ENCODE measurements around the gene INSRR. TPM values are rescaled to one million over a fixed set of nuclear protein-coding genes. Genes with fewer than 3 reads are reported as not detected.

The INSRR gene
- total and polyA plus RNA-seq, 2 of the 4 experiments (the other 2 are of a cell fraction) = not detected

DNA sequence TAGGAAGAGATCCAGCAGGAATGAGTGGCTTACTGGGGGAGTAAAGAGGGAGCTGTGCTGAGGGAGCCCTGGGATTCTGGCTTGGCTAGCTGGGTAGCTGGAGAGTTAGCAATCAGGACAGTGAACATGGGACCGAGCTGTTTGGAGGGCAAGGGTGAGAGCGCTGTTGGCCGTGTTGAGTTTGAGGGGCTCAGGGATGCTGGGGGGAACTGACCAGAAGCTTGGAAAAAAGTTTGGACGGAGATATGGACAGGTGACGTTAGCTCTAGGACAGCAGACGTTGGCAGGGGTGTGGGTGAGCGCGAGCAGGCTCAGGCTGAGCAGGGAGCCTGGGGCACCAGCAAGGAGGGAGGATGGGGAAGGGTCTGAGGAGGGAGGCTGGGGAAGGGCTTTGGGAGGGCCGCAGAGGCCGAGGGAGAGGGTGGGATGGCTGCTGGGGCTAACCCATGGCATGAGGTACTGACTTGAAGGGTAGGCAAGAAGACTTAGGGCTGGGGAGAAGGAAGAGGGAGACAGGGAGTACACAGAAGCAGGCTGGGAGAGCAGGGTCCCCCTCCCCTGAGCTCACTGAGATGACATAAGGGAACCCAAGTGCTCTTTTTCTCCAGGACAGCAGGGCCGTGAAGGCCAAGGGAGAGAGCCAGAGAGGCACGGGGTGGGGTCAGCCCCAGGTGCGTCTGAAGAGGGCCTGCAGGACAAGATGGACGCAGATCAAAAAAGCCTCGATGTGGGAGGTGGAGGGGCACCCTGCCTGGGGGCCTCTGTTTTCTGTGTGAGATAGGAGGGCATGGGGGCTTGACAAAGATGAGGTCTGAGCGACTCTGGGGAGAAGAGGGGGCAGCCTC lies 50.5 kb downstream of the INSRR start:
- no peak overlapping the region for H2AK9ac ChIP-seq (replicated peaks; ENCODE audit: low read depth, low read length, poor library complexity)
- no peak overlapping the region for H3K4me2 ChIP-seq (ENCODE audit: low read depth, low read length)
- no peaks in the 10 kb centered on the region for H3K36me3 ChIP-seq (ENCODE audit: control insufficient read depth, insufficient read depth, low read length)
- no peak overlapping the region for H3K23ac ChIP-seq (ENCODE audit: low read depth, low read length)
- dilution Hi-C loops (cut with HindIII; ENCODE audit: low sequenced_read_pairs, unreplicated experiment) = no loop called here
- no peak overlapping the region for H2BK20ac ChIP-seq (ENCODE audit: low read depth, low read length)
- no peak overlapping the region for H4K5ac ChIP-seq (ENCODE audit: low read depth, low read length)
- no peak overlapping the region for H2BK120ac ChIP-seq (ENCODE audit: low read depth, low read length)
- no peak overlapping the region for H4K8ac ChIP-seq (ENCODE audit: low read depth in 2 of 2, low read length in 2 of 2)
- H2BK15ac ChIP-seq (ENCODE audit: low read depth, low read length) = no peak overlapping the region
- intact Hi-C loops (cut with micrococcal nuclease) = no loop called here
- no peak overlapping the region for H3K18ac ChIP-seq (ENCODE audit: low read depth, low read length)
- H3K56ac ChIP-seq (ENCODE audit: extremely low read depth, insufficient read depth, low read length) = no peak overlapping the region
- H3K4me1 ChIP-seq (ENCODE audit: control insufficient read depth, insufficient read depth, low read length) = peaks cover 5% of the 10 kb centered on the region; the same call in 1 of the 2 replicates
- POLR2A ChIA-PET (ENCODE audit: unreplicated experiment) = no interaction called here
- H2BK5ac ChIP-seq (ENCODE audit: low read depth, low read length, poor library complexity, severe bottlenecking) = no peak overlapping the region
- no peak overlapping the region for H4K91ac ChIP-seq (ENCODE audit: insufficient read depth, low read depth, low read length)
- 92% methylated on average over 9 of the region's 16 CpGs; no CpG with 5 or more reads in 1 of the 2 experiments for WGBS, 2 experiments (ENCODE audit: extremely low coverage in 2 of 2, insufficient read length in 1 of 2)
- no peak overlapping the region for H3K14ac ChIP-seq (replicated peaks; ENCODE audit: low read depth, low read length)
- in situ Hi-C loops (cut with MboI; ENCODE audit: low sequenced_read_pairs) = no loop called here
- no peak overlapping the region for H2AK5ac ChIP-seq (ENCODE audit: low read depth, low read length)
- no peak overlapping the region for H2AFZ ChIP-seq (replicated peaks; ENCODE audit: low read length, poor library complexity)
- no peak for DNase-seq
- no peaks in the 10 kb centered on the region for H3K79me1 ChIP-seq (ENCODE audit: low read depth in 1 of 2, low read length in 2 of 2)
- CTCF ChIA-PET = no interaction called here
- H3K27me3 ChIP-seq (ENCODE audit: control insufficient read depth, insufficient read depth, low read length) = peaks cover 36% of the 10 kb centered on the region; the same call in 1 of the 2 replicates
- H3K4ac ChIP-seq (ENCODE audit: low read depth, low read length) = no peak overlapping the region
- H3K9me3 ChIP-seq (ENCODE audit: control insufficient read depth, insufficient read depth, low read length) = no peaks in the 10 kb centered on the region
- no peak overlapping the region for H3K9ac ChIP-seq (ENCODE audit: low read depth, low read length)
- H3K4me3 ChIP-seq (ENCODE audit: insufficient read depth, low read depth, low read length) = no peak overlapping the region
- no TSS peak for BruUV-seq (replicated peaks)
- no peak for ATAC-seq (ENCODE audit: low read depth)
- H3K9me1 ChIP-seq (ENCODE audit: insufficient read depth, low read length) = peaks cover 6% of the 10 kb centered on the region; the same call in 1 of the 2 replicates
- H4K20me1 ChIP-seq (ENCODE audit: insufficient read depth, low read length) = peaks cover 11% of the 10 kb centered on the region; the same call in 1 of the 2 replicates
- no peak overlapping the region for H3K27ac ChIP-seq (ENCODE audit: insufficient read depth, low read length)
- TF ChIP-seq RFX5 (IDR thresholded peaks at IDR 0.05; ENCODE audit: low read depth, low read length) (no peak), RCOR1 (IDR thresholded peaks at IDR 0.05; ENCODE audit: insufficient replicate concordance, low read length) (no peak), CHD1 (IDR thresholded peaks at IDR 0.05; ENCODE audit: low read depth, low read length) (no peak), BHLHE40 (IDR thresholded peaks at IDR 0.05; ENCODE audit: low read depth, low read length) (no peak), MAFK (IDR thresholded peaks at IDR 0.05; ENCODE audit: low read depth, low read length) (no peak), MXI1 (IDR thresholded peaks at IDR 0.05; ENCODE audit: borderline replicate concordance, low read depth, low read length) (no peak), SMC3 (IDR thresholded peaks at IDR 0.05; ENCODE audit: low read depth, low read length) (no peak), CEBPB (IDR thresholded peaks at IDR 0.05; ENCODE audit: low read depth, low read length) (no peak), FOS (IDR thresholded peaks at IDR 0.05; ENCODE audit: low read depth, low read length) (no peak), MAZ (IDR thresholded peaks at IDR 0.05; ENCODE audit: borderline replicate concordance, low read depth, low read length) (no peak), RAD21 (IDR thresholded peaks at IDR 0.05; ENCODE audit: low read length) (no peak), POLR2A (IDR thresholded peaks at IDR 0.05; ENCODE audit: low read depth, low read length) (no peak)
- TF ChIP-seq, protein P1, sequence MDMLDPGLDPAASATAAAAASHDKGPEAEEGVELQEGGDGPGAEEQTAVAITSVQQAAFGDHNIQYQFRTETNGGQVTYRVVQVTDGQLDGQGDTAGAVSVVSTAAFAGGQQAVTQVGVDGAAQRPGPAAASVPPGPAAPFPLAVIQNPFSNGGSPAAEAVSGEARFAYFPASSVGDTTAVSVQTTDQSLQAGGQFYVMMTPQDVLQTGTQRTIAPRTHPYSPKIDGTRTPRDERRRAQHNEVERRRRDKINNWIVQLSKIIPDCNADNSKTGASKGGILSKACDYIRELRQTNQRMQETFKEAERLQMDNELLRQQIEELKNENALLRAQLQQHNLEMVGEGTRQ (IDR thresholded peaks at IDR 0.05; ENCODE audit: low read depth, low read length) = no peak
- TF ChIP-seq, protein P2, sequence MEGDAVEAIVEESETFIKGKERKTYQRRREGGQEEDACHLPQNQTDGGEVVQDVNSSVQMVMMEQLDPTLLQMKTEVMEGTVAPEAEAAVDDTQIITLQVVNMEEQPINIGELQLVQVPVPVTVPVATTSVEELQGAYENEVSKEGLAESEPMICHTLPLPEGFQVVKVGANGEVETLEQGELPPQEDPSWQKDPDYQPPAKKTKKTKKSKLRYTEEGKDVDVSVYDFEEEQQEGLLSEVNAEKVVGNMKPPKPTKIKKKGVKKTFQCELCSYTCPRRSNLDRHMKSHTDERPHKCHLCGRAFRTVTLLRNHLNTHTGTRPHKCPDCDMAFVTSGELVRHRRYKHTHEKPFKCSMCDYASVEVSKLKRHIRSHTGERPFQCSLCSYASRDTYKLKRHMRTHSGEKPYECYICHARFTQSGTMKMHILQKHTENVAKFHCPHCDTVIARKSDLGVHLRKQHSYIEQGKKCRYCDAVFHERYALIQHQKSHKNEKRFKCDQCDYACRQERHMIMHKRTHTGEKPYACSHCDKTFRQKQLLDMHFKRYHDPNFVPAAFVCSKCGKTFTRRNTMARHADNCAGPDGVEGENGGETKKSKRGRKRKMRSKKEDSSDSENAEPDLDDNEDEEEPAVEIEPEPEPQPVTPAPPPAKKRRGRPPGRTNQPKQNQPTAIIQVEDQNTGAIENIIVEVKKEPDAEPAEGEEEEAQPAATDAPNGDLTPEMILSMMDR (conservative IDR thresholded peaks at IDR 0.05; ENCODE audit: low read depth, low read length) = no peak
- TF ChIP-seq, protein P3, sequence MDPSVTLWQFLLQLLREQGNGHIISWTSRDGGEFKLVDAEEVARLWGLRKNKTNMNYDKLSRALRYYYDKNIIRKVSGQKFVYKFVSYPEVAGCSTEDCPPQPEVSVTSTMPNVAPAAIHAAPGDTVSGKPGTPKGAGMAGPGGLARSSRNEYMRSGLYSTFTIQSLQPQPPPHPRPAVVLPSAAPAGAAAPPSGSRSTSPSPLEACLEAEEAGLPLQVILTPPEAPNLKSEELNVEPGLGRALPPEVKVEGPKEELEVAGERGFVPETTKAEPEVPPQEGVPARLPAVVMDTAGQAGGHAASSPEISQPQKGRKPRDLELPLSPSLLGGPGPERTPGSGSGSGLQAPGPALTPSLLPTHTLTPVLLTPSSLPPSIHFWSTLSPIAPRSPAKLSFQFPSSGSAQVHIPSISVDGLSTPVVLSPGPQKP (IDR thresholded peaks at IDR 0.05; ENCODE audit: borderline replicate concordance, low read depth, low read length) = no peak

Data from IMR-90 (cell line).